HG02973 (cell line): Measurements from ENCODE around the gene LRP1-AS.
"Not testable (repeated sequence)": the region's sequence is repeated elsewhere in the genome, so short reads cannot be mapped to it uniquely, and the experiment has no call there.

Experiments used
- ATAC-seq: cut with Tn5 transposase; IDR thresholded peaks from one replicate; pipeline ENCODE4 v1.9.1; 2021; ENCODE audit warnings: moderate library complexity; ENCODE audit not compliant: unreplicated experiment

LRP1-AS gene

GRCh38 chr12:57124261-57124877 is 23.1 kb downstream of the LRP1-AS start:
- ATAC-seq = no peak

GRCh38 chr12:57123813-57124212 is 23.6 kb downstream of the LRP1-AS start:
- no peak for ATAC-seq

- ATAC-seq = not testable (repeated sequence)
Measured at GRCh38 chr12:57120718-57121117, 26.7 kb downstream of the LRP1-AS start.

- no peak for ATAC-seq
Measured at GRCh38 chr12:57119294-57120085, 27.9 kb downstream of the LRP1-AS start.

GRCh38 chr12:57118711-57119271 is 28.6 kb downstream of the LRP1-AS start:
- ATAC-seq = no peak

GRCh38 chr12:57116580-57117281 is 30.7 kb downstream of the LRP1-AS start:
- no peak for ATAC-seq

- no peak for ATAC-seq
Measured at GRCh38 chr12:57112492-57113294, 34.7 kb downstream of the LRP1-AS start.

GRCh38 chr12:57111031-57111734 is 36.2 kb downstream of the LRP1-AS start, which contains the start of gene STAT6:
Gene STAT6 (minus strand): TSS chr12:57111362. CDS start chr12:57108278, 3,084 bp downstream.
- peak; percentile 40 for ATAC-seq

GRCh38 chr12:57110104-57111030 is 37.1 kb downstream of the LRP1-AS start:
- peak; percentile 48 for ATAC-seq

GRCh38 chr12:57109207-57110103 is 38.0 kb downstream of the LRP1-AS start:
- ATAC-seq = no peak

- no peak for ATAC-seq
Measured at GRCh38 chr12:57107456-57108155, 39.8 kb downstream of the LRP1-AS start.

GRCh38 chr12:57106021-57106708 is 41.3 kb downstream of the LRP1-AS start:
- ATAC-seq = no peak

GRCh38 chr12:57105011-57105753 is 42.2 kb downstream of the LRP1-AS start:
- ATAC-seq = no peak

GRCh38 chr12:57104292-57104910 is 43.0 kb downstream of the LRP1-AS start:
- ATAC-seq = no peak

GRCh38 chr12:57103856-57104255 is 43.6 kb downstream of the LRP1-AS start:
- ATAC-seq = no peak
